Adrenal gland (tissue), 5 donors: ENCODE results near the gene ANKFN1.

ENCODE experiments used
- CTCF ChIP-seq, 6 experiments: fragments of 450-650 bp in 4 of 6; fragments of 200-600 bp in 2 of 6; sonication (generic) in 1 of 6; IDR thresholded peaks; 1 replicate in 5 of 6; 2 replicates in 1 of 6; pipeline versions ENCODE4 v1.5.1 to v1.8.0; 2016 to 2021; ENCODE audit warnings: antibody characterized with exemption in 6 of 6, mild to moderate bottlenecking in 2 of 6, moderate library complexity in 1 of 6
- POLR2A ChIP-seq, 2 donors: fragments of 450-650 bp; IDR thresholded peaks; one replicate each; pipeline ENCODE4 v1.6.1; 2017; ENCODE audit warnings: antibody characterized with exemption in 2 of 2, mild to moderate bottlenecking in 2 of 2, moderate library complexity in 1 of 2
- donor health status: DM: no; HTN: no; CAD: no.

- TF ChIP-seq CTCF (IDR thresholded peaks at IDR 0.05): no peak
- TF ChIP-seq POLR2A (IDR thresholded peaks at IDR 0.05): no peak
These were observed 24.1 kb downstream of the ANKFN1 start for GRCh38 chr17:56177361-56177760.
